SH-SY5Y (cell line): Measurements from ENCODE around the gene SLC8A3.
A peak's percentile ranks its signal among the peaks of the same experiment; 100 is the strongest.

Experiments
- GATA2 ChIP-seq: IDR thresholded peaks from 2 replicates; pipeline ENCODE4 v1.6.1; 2011; ENCODE audit warnings: mild to moderate bottlenecking, low read depth, low read length
- GATA3 ChIP-seq: IDR thresholded peaks from 2 replicates; pipeline ENCODE4 v1.6.1; 2011; ENCODE audit warnings: low read depth, mild to moderate bottlenecking, low read length, moderate library complexity

DNA sequence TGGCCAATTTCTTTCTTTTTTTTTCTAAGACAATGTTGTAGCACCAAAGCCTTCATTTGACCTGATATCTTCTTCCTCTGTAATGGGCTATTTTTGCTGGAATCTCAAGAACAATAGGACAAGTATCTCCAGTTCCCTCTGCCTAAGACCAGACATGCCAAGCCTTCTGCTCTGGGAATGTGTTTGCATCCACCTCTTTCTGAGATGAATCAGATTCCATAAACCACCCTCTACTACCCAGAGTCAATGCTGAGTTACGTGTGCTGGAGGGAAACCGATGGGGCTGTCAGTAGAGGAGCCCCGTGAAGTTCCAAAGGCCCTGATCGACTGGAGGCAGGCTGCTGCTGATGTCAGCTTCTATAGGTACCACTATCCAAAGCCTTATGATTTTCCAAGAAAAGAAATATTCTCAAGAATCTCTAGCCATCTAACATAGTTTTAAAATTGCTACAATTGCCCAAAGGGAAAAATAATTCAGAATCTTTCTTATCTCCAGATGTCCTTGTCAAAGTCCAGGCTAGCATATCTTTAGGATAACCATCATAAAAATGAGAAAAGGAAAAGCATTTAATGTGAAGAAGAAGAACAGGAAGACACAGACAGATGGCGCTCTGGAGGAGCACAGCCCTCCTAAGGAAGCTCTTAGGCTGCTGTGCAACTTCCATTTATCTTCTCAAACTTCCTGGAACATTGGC lies 101.9 kb downstream of the SLC8A3 start:
- peak; percentile 55 for TF ChIP-seq GATA3
- TF ChIP-seq GATA2 = peak; percentile 50
